HEK293 (cell line): ENCODE data around the gene PSMC3.

ENCODE experiments used
- CTCF ChIA-PET: fragments of 350-600 bp; formaldehyde crosslinking; extraction: SDS; loops from one replicate; lab custom pipeline; 2021; ENCODE audit warnings: antibody characterized with exemption; lab: Yijun Ruan, JAX
- POLR2A ChIA-PET: fragments of 300-600 bp; formaldehyde crosslinking; extraction: SDS; loops from one replicate; lab custom pipeline; 2020; ENCODE audit warnings: antibody characterized with exemption, inconsistent platforms; lab: Yijun Ruan, JAX
- H3K27ac ChIP-seq: fragments of 200-500 bp; sonication (Bioruptor generic); 2 replicates; pipeline ENCODE4 v1.5.1; 2014; ENCODE audit warnings: low read depth, low read length, control low read depth, inconsistent platforms; ENCODE audit errors: extremely low read depth
- H3K36me3 ChIP-seq, 2 experiments: fragments of 200-500 bp in 1 of 2; sonication (Bioruptor generic) in 1 of 2; 1 replicate in 1 of 2; 2 replicates in 1 of 2; pipeline ENCODE4 v1.5.1; 2014 to 2017; ENCODE audit warnings: inconsistent platforms in 2 of 2, low read length in 2 of 2; ENCODE audit not compliant: control insufficient read depth in 2 of 2, insufficient read depth in 1 of 2
- H3K4me1 ChIP-seq: fragments of 200-500 bp; sonication (Bioruptor generic); 2 replicates; pipeline ENCODE4 v1.5.1; 2014; ENCODE audit warnings: mild to moderate bottlenecking, low read length, inconsistent platforms; ENCODE audit not compliant: control insufficient read depth, insufficient read depth
- H3K4me3 ChIP-seq: 2 replicates; pipeline ENCODE4 v1.5.1; 2011; ENCODE audit warnings: low read depth, mild to moderate bottlenecking, control low read depth, low read length, moderate library complexity
- H3K9me3 ChIP-seq: fragments of 200-500 bp; sonication (Bioruptor generic); 2 replicates; pipeline ENCODE4 v1.5.1; 2014; ENCODE audit warnings: low read depth, low read length, inconsistent platforms; ENCODE audit not compliant: control insufficient read depth, insufficient read depth
- GFI1B ChIP-seq: fragments of 450-650 bp; formaldehyde crosslinking; IDR thresholded peaks from 2 replicates; pipeline ENCODE4 v1.5.1; 2016; ENCODE audit warnings: missing biosample characterization, missing genetic modification characterization
- SP3 ChIP-seq: fragments of 450-650 bp; formaldehyde crosslinking; IDR thresholded peaks from 2 replicates; pipeline ENCODE4 v1.5.1; 2016; ENCODE audit warnings: missing biosample characterization, missing genetic modification characterization
- ZBTB8A ChIP-seq: fragments of 450-650 bp; formaldehyde crosslinking; IDR thresholded peaks from 2 replicates; pipeline ENCODE4 v1.5.1; 2016; ENCODE audit warnings: missing biosample characterization, missing genetic modification characterization
- ZNF121 ChIP-seq: fragments of 450-650 bp; formaldehyde crosslinking; IDR thresholded peaks from 2 replicates; pipeline ENCODE4 v1.5.1; 2016; ENCODE audit warnings: missing biosample characterization, missing genetic modification characterization
- ZNF175 ChIP-seq: fragments of 450-650 bp; formaldehyde crosslinking; IDR thresholded peaks from 2 replicates; pipeline ENCODE4 v1.5.1; 2016; ENCODE audit warnings: missing biosample characterization, missing genetic modification characterization
- ZNF19 ChIP-seq: fragments of 450-650 bp; formaldehyde crosslinking; IDR thresholded peaks from 2 replicates; pipeline ENCODE4; 2016; ENCODE audit warnings: missing biosample characterization, missing genetic modification characterization, low read depth
- ZNF24 ChIP-seq: fragments of 450-650 bp; formaldehyde crosslinking; IDR thresholded peaks from 2 replicates; pipeline ENCODE4 v1.5.1; 2016; ENCODE audit warnings: missing biosample characterization, missing genetic modification characterization
- ZNF302 ChIP-seq: fragments of 450-650 bp; formaldehyde crosslinking; IDR thresholded peaks from 2 replicates; pipeline ENCODE4 v1.5.1; 2016; ENCODE audit warnings: missing biosample characterization, missing genetic modification characterization, low read depth
- ZNF404 ChIP-seq: fragments of 450-650 bp; formaldehyde crosslinking; IDR thresholded peaks from 2 replicates; pipeline ENCODE4 v1.5.1; 2017; ENCODE audit warnings: missing biosample characterization, missing genetic modification characterization
- ZNF473 ChIP-seq: fragments of 450-650 bp; formaldehyde crosslinking; IDR thresholded peaks from 2 replicates; pipeline ENCODE4 v1.5.1; 2017; ENCODE audit warnings: missing biosample characterization, missing genetic modification characterization
- ZNF558 ChIP-seq: fragments of 450-650 bp; formaldehyde crosslinking; IDR thresholded peaks from 2 replicates; pipeline ENCODE4 v1.5.1; 2016; ENCODE audit warnings: missing biosample characterization, missing genetic modification characterization
- ZNF585B ChIP-seq: fragments of 450-650 bp; formaldehyde crosslinking; IDR thresholded peaks from 2 replicates; pipeline ENCODE4 v1.5.1; 2016; ENCODE audit warnings: missing biosample characterization, missing genetic modification characterization
- ZNF654 ChIP-seq: fragments of 450-650 bp; formaldehyde crosslinking; IDR thresholded peaks from 2 replicates; pipeline ENCODE4 v1.5.1; 2016; ENCODE audit warnings: low read depth, missing biosample characterization, missing genetic modification characterization
- ZNF664 ChIP-seq: fragments of 450-650 bp; formaldehyde crosslinking; IDR thresholded peaks from 2 replicates; pipeline ENCODE4 v1.5.1; 2016; ENCODE audit warnings: missing biosample characterization, missing genetic modification characterization
- ZNF791 ChIP-seq: fragments of 450-650 bp; formaldehyde crosslinking; IDR thresholded peaks from 2 replicates; pipeline ENCODE4 v1.5.1; 2016; ENCODE audit warnings: missing biosample characterization, missing genetic modification characterization
- ZSCAN23 ChIP-seq: fragments of 450-650 bp; formaldehyde crosslinking; IDR thresholded peaks from 2 replicates; pipeline ENCODE4 v1.5.1; 2016; ENCODE audit warnings: missing biosample characterization, missing genetic modification characterization
- TF ChIP-seq, protein P1 (sequence below): fragments of 450-650 bp; formaldehyde crosslinking; IDR thresholded peaks from 2 replicates; pipeline ENCODE4 v1.5.1; 2017; ENCODE audit warnings: missing biosample characterization, missing genetic modification characterization
- TF ChIP-seq, protein P2 (sequence below): fragments of 450-650 bp; formaldehyde crosslinking; IDR thresholded peaks from 2 replicates; pipeline ENCODE4; 2016; ENCODE audit warnings: missing biosample characterization, missing genetic modification characterization
- TF ChIP-seq, protein P3 (sequence below): fragments of 450-650 bp; formaldehyde crosslinking; IDR thresholded peaks from 2 replicates; pipeline ENCODE4 v1.5.1; 2016; ENCODE audit warnings: missing biosample characterization, missing genetic modification characterization, borderline replicate concordance

The PSMC3 gene

GRCh38 chr11:47447906-47448305, 21.7 kb upstream of the PSMC3 start:
- no peaks in the 10 kb centered on the region for H3K36me3 ChIP-seq
- no peaks in the 10 kb centered on the region for H3K9me3 ChIP-seq
- TF ChIP-seq ZNF585B (no peak), ZNF664 (tag by site-specific recombination) (no peak), ZNF654 (tag by site-specific recombination) (no peak), ZNF175 (tag by site-specific recombination) (no peak), ZNF19 (tag by site-specific recombination) (no peak), ZBTB8A (tag by site-specific recombination) (no peak), SP3 (tag by site-specific recombination) (no peak), GFI1B (tag by site-specific recombination) (no peak)
- TF ChIP-seq, protein P1, sequence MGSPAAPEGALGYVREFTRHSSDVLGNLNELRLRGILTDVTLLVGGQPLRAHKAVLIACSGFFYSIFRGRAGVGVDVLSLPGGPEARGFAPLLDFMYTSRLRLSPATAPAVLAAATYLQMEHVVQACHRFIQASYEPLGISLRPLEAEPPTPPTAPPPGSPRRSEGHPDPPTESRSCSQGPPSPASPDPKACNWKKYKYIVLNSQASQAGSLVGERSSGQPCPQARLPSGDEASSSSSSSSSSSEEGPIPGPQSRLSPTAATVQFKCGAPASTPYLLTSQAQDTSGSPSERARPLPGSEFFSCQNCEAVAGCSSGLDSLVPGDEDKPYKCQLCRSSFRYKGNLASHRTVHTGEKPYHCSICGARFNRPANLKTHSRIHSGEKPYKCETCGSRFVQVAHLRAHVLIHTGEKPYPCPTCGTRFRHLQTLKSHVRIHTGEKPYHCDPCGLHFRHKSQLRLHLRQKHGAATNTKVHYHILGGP (tag by site-specific recombination), result no peak
- TF ChIP-seq, all 188 proteins: peak for 0
- ChIA-PET POLR2A (no interaction called here), CTCF (no interaction called here)
- Histone ChIP-seq H3K4me3 (no peak overlapping the region), H3K27ac (no peak overlapping the region), H3K4me1 (no peaks in the 10 kb centered on the region)

DNA sequence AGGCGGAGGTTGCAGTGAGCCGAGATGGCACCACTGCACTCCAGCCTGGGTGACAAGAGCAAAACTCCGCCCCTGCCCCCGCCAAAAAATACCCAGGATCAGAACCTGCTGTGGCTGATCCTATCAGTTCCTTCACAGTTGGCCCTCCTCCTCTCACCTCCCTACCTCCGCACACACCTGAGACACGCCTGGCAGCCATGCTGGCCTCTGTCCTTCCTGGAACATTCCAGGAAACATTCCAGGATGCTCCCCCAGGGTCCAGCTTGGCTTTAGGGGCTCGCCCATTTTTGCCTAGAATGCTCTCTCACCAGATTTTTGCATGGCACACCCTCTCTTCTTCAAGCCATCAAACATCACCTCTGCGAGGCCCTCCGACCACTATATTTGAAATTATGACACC, 20.6 kb upstream of the PSMC3 start:
- ChIA-PET CTCF (interaction anchor here (0.6 kb wide), 1 partner anchor 93 kb away, joined by 3 read pairs; no protein-coding TSS in a partner anchor), POLR2A (no interaction called here)
- Histone ChIP-seq H3K27ac (no peak overlapping the region), H3K4me1 (no peaks in the 10 kb centered on the region), H3K4me3 (no peak overlapping the region), H3K36me3 (no peaks in the 10 kb centered on the region), H3K9me3 (no peaks in the 10 kb centered on the region)
- TF ChIP-seq ZSCAN23 (tag by site-specific recombination) (no peak), ZNF404 (tag by site-specific recombination) (no peak), ZNF302 (tag by site-specific recombination) (no peak), ZNF473 (tag by site-specific recombination) (no peak), ZNF791 (no peak), ZNF558 (no peak)
- TF ChIP-seq, protein P2, sequence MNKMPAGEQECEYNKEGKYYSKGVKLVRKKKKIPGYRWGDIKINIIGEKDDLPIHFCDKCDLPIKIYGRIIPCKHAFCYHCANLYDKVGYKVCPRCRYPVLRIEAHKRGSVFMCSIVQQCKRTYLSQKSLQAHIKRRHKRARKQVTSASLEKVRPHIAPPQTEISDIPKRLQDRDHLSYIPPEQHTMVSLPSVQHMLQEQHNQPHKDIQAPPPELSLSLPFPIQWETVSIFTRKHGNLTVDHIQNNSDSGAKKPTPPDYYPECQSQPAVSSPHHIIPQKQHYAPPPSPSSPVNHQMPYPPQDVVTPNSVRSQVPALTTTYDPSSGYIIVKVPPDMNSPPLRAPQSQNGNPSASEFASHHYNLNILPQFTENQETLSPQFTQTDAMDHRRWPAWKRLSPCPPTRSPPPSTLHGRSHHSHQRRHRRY (tag by site-specific recombination), result no peak
- TF ChIP-seq, protein P3, sequence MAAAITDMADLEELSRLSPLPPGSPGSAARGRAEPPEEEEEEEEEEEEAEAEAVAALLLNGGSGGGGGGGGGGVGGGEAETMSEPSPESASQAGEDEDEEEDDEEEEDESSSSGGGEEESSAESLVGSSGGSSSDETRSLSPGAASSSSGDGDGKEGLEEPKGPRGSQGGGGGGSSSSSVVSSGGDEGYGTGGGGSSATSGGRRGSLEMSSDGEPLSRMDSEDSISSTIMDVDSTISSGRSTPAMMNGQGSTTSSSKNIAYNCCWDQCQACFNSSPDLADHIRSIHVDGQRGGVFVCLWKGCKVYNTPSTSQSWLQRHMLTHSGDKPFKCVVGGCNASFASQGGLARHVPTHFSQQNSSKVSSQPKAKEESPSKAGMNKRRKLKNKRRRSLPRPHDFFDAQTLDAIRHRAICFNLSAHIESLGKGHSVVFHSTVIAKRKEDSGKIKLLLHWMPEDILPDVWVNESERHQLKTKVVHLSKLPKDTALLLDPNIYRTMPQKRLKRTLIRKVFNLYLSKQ (tag by site-specific recombination), result no peak

DNA sequence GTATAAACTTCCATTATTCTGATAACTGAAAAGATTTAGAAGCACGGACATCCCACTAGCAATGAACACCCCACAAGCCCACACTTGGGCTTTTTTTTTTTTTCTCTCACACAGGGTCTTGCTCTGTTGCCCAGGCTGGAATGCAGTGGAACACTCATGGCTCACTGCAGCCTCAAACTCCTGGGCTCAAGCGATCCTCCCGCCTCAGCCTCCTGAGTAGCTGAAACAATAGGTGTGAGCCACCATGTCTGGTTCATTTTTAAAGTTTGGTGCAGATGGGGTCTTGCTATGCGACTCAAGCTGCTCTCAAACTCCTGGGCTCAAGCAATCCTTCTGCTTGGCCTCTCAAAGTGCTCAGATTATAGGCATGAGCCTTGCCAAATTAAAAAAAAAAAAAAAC, 19.6 kb upstream of the PSMC3 start:
- H3K36me3 ChIP-seq, result no peaks in the 10 kb centered on the region
- H3K4me1 ChIP-seq, result no peaks in the 10 kb centered on the region
- no peak overlapping the region for H3K27ac ChIP-seq
- CTCF ChIA-PET, result interaction anchor here (0.7 to 0.9 kb wide), 3 partner anchors 72 to 559 kb away, joined by 3 to 8 read pairs (median 3); no protein-coding TSS in a partner anchor
- POLR2A ChIA-PET, result interaction anchor here (0.7 kb wide), 3 partner anchors 17 to 197 kb away, joined by 3 read pairs; no protein-coding TSS in a partner anchor
- H3K4me3 ChIP-seq, result no peak overlapping the region
- H3K9me3 ChIP-seq, result no peaks in the 10 kb centered on the region
- TF ChIP-seq ZNF121 (tag by site-specific recombination), result peak; percentile 77
- TF ChIP-seq ZNF24 (tag by site-specific recombination), result no peak
